IMR-90 (cell line): ENCODE data around the gene RBM10. TPM values are rescaled to one million over a fixed set of nuclear protein-coding genes. Genes with fewer than 3 reads are reported as not detected.

Experiments used
- ATAC-seq: fragments of 200-7000 bp; cut with Tn5 transposase; 2 replicates; pipeline ENCODE4 v1.9.1; 2020; ENCODE audit warnings: low read depth, mild to moderate bottlenecking, moderate library complexity
- BruUV-seq: library from RNA; stranded (reverse); fragments of 400-500 nt; replicated peaks from 2 replicates; lab custom pipeline; 2021; lab: Mats Ljungman, UMichigan
- CTCF ChIA-PET: fragments of 300-600 bp; formaldehyde crosslinking; extraction: SDS; loops from one replicate; lab custom pipeline; 2021; ENCODE audit warnings: antibody characterized with exemption; lab: Yijun Ruan, JAX
- POLR2A ChIA-PET: fragments of 300-600 bp; sonication (Branson Sonifier 250); formaldehyde crosslinking; loops from one replicate; lab custom pipeline; 2022; ENCODE audit warnings: antibody characterized with exemption; ENCODE audit not compliant: unreplicated experiment; lab: Charles Lee
- DNase-seq: peaks from one replicate; pipeline ENCODE4 v3.0.0; 2013
- H2AFZ ChIP-seq: replicated peaks from 2 replicates; pipeline ENCODE3; 2013; ENCODE audit warnings: low read length, mild to moderate bottlenecking; ENCODE audit not compliant: poor library complexity
- H2AK5ac ChIP-seq: 2 replicates; pipeline ENCODE4 v1.6.1; 2013; ENCODE audit warnings: low read depth, low read length, inconsistent platforms
- H2AK9ac ChIP-seq: replicated peaks from 2 replicates; pipeline ENCODE3; 2013; ENCODE audit warnings: mild to moderate bottlenecking, low read depth, low read length, moderate library complexity; ENCODE audit not compliant: poor library complexity
- H2BK120ac ChIP-seq: 2 replicates; pipeline ENCODE4 v1.6.1; 2013; ENCODE audit warnings: low read depth, low read length, inconsistent platforms
- H2BK15ac ChIP-seq: 3 replicates; pipeline ENCODE4 v1.6.1; 2013; ENCODE audit warnings: low read depth, low read length, inconsistent platforms
- H2BK20ac ChIP-seq: 2 replicates; pipeline ENCODE4 v1.6.1; 2013; ENCODE audit warnings: low read depth, mild to moderate bottlenecking, inconsistent platforms, low read length, moderate library complexity
- H2BK5ac ChIP-seq: 2 replicates; pipeline ENCODE4 v1.6.1; 2013; ENCODE audit warnings: mild to moderate bottlenecking, low read depth, low read length, inconsistent platforms; ENCODE audit not compliant: poor library complexity, severe bottlenecking
- H3K14ac ChIP-seq: replicated peaks from 2 replicates; pipeline ENCODE4 v1.6.1; 2013; ENCODE audit warnings: low read depth, low read length, inconsistent platforms
- H3K18ac ChIP-seq: 2 replicates; pipeline ENCODE4 v1.6.1; 2013; ENCODE audit warnings: low read depth, low read length, control low read depth
- H3K23ac ChIP-seq: 2 replicates; pipeline ENCODE4 v1.6.1; 2013; ENCODE audit warnings: low read depth, low read length, inconsistent platforms
- H3K27ac ChIP-seq: 2 replicates; pipeline ENCODE4 v1.5.1; 2013; ENCODE audit warnings: mild to moderate bottlenecking, control low read depth, low read length; ENCODE audit not compliant: insufficient read depth
- H3K27me3 ChIP-seq: 2 replicates; pipeline ENCODE4 v1.6.1; 2013; ENCODE audit warnings: low read length; ENCODE audit not compliant: control insufficient read depth, insufficient read depth
- H3K36me3 ChIP-seq: 2 replicates; pipeline ENCODE4 v1.6.1; 2013; ENCODE audit warnings: low read length, mixed read lengths; ENCODE audit not compliant: control insufficient read depth, insufficient read depth
- H3K4ac ChIP-seq: 2 replicates; pipeline ENCODE4 v1.6.1; 2013; ENCODE audit warnings: low read depth, low read length, inconsistent platforms
- H3K4me1 ChIP-seq: 2 replicates; pipeline ENCODE4 v1.6.1; 2013; ENCODE audit warnings: low read length, mixed read lengths; ENCODE audit not compliant: control insufficient read depth, insufficient read depth
- H3K4me2 ChIP-seq: 2 replicates; pipeline ENCODE4 v1.6.1; 2013; ENCODE audit warnings: low read depth, mild to moderate bottlenecking, control low read depth, low read length, moderate library complexity
- H3K4me3 ChIP-seq: 2 replicates; pipeline ENCODE4 v1.5.1; 2013; ENCODE audit warnings: low read depth, mild to moderate bottlenecking, control low read depth, low read length, moderate library complexity; ENCODE audit not compliant: insufficient read depth
- H3K56ac ChIP-seq: 2 replicates; pipeline ENCODE4 v1.6.1; 2013; ENCODE audit warnings: low read length, inconsistent platforms; ENCODE audit not compliant: insufficient read depth; ENCODE audit errors: extremely low read depth
- H3K79me1 ChIP-seq, 2 experiments: 2 replicates each; pipeline ENCODE4 v1.6.1; 2013; ENCODE audit warnings: low read length in 2 of 2, inconsistent platforms in 1 of 2, low read depth in 1 of 2
- H3K9ac ChIP-seq: 2 replicates; pipeline ENCODE4 v1.6.1; 2013; ENCODE audit warnings: low read depth, low read length, control low read depth
- H3K9me1 ChIP-seq: 2 replicates; pipeline ENCODE4 v1.6.1; 2013; ENCODE audit warnings: low read length, inconsistent platforms; ENCODE audit not compliant: insufficient read depth
- H3K9me3 ChIP-seq: 2 replicates; pipeline ENCODE4 v1.6.1; 2013; ENCODE audit warnings: low read length; ENCODE audit not compliant: control insufficient read depth, insufficient read depth
- H4K20me1 ChIP-seq: 2 replicates; pipeline ENCODE4 v1.6.1; 2013; ENCODE audit warnings: low read length, inconsistent platforms; ENCODE audit not compliant: insufficient read depth
- H4K5ac ChIP-seq: 2 replicates; pipeline ENCODE4 v1.6.1; 2013; ENCODE audit warnings: mild to moderate bottlenecking, low read depth, low read length, control low read depth
- H4K8ac ChIP-seq, 2 experiments: 2 replicates each; pipeline ENCODE4 v1.6.1; 2013; ENCODE audit warnings: low read depth in 2 of 2, low read length in 2 of 2, control low read depth in 1 of 2, inconsistent platforms in 1 of 2
- H4K91ac ChIP-seq: 2 replicates; pipeline ENCODE4 v1.6.1; 2013; ENCODE audit warnings: low read depth, low read length, inconsistent platforms; ENCODE audit not compliant: insufficient read depth
- BHLHE40 ChIP-seq: fragments of 150-350 bp; IDR thresholded peaks from 2 replicates; pipeline ENCODE4 v1.6.1; 2016; ENCODE audit warnings: mild to moderate bottlenecking, low read depth, low read length
- CEBPB ChIP-seq: IDR thresholded peaks from 2 replicates; pipeline ENCODE4 v1.6.1; 2012; ENCODE audit warnings: low read depth, low read length, improper control_type of control experiment
- CHD1 ChIP-seq: IDR thresholded peaks from 2 replicates; pipeline ENCODE4 v1.6.1; 2012; ENCODE audit warnings: low read depth, low read length, improper control_type of control experiment
- ELK1 ChIP-seq: fragments of 150-350 bp; IDR thresholded peaks from 2 replicates; pipeline ENCODE4 v1.6.1; 2016; ENCODE audit warnings: low read depth, mild to moderate bottlenecking, low read length, moderate library complexity, borderline replicate concordance
- FOS ChIP-seq: fragments of 150-350 bp; IDR thresholded peaks from 2 replicates; pipeline ENCODE4 v1.6.1; 2016; ENCODE audit warnings: low read depth, low read length
- MAFK ChIP-seq: IDR thresholded peaks from 2 replicates; pipeline ENCODE4 v1.6.1; 2012; ENCODE audit warnings: low read depth, low read length, improper control_type of control experiment
- MAZ ChIP-seq: IDR thresholded peaks from 2 replicates; pipeline ENCODE4 v1.6.1; 2012; ENCODE audit warnings: low read depth, mild to moderate bottlenecking, low read length, improper control_type of control experiment, moderate library complexity, borderline replicate concordance
- MXI1 ChIP-seq: IDR thresholded peaks from 2 replicates; pipeline ENCODE4 v1.6.1; 2012; ENCODE audit warnings: low read depth, mild to moderate bottlenecking, low read length, moderate library complexity, borderline replicate concordance
- NFE2L2 ChIP-seq: fragments of 150-350 bp; IDR thresholded peaks from 2 replicates; pipeline ENCODE4 v1.6.1; 2016; ENCODE audit warnings: low read depth, mild to moderate bottlenecking, low read length
- POLR2A ChIP-seq: IDR thresholded peaks from 2 replicates; pipeline ENCODE4 v1.6.1; 2012; ENCODE audit warnings: mild to moderate bottlenecking, low read depth, low read length
- RAD21 ChIP-seq: IDR thresholded peaks from 2 replicates; pipeline ENCODE4 v1.6.1; 2012; ENCODE audit warnings: low read length, improper control_type of control experiment
- RCOR1 ChIP-seq: IDR thresholded peaks from 2 replicates; pipeline ENCODE4 v1.6.1; 2012; ENCODE audit warnings: mild to moderate bottlenecking, low read length, improper control_type of control experiment; ENCODE audit not compliant: insufficient replicate concordance
- RFX5 ChIP-seq: IDR thresholded peaks from 2 replicates; pipeline ENCODE4 v1.8.0; 2012; ENCODE audit warnings: low read depth, mild to moderate bottlenecking, low read length, moderate library complexity
- SMC3 ChIP-seq: fragments of 150-350 bp; IDR thresholded peaks from 2 replicates; pipeline ENCODE4 v1.6.1; 2016; ENCODE audit warnings: low read depth, mild to moderate bottlenecking, antibody characterized with exemption, low read length, moderate library complexity
- USF2 ChIP-seq: fragments of 150-350 bp; IDR thresholded peaks from 2 replicates; pipeline ENCODE4 v1.6.1; 2017; ENCODE audit warnings: mild to moderate bottlenecking, antibody characterized with exemption, low read length, low read depth
- WGBS, 2 experiments: methylation state at CpG; one replicate each; pipeline versions ENCODE4 v1.1.5 to v1.1.7; 2013; ENCODE audit warnings: missing lambda C conversion rate in 2 of 2; ENCODE audit not compliant: insufficient read length in 1 of 2; ENCODE audit errors: extremely low coverage in 2 of 2; 5-methylcytosine and 5-hydroxymethylcytosine counted together
- dilution Hi-C: fragments of 300-500 bp; cut with HindIII; formaldehyde crosslinking; loops from one replicate; pipeline ENCODE4 v1.14.3; 2018; ENCODE audit warnings: low sequenced_read_pairs; ENCODE audit not compliant: unreplicated experiment
- in situ Hi-C: fragments of 300-500 bp; cut with MboI; formaldehyde crosslinking; loops from 3 replicates; pipeline ENCODE4 v1.14.3; 2019; ENCODE audit warnings: low sequenced_read_pairs, inconsistent platforms, mixed read lengths
- intact Hi-C: fragments of 100-400 bp; cut with micrococcal nuclease; formaldehyde crosslinking; loops from 2 replicates; pipeline ENCODE4 v1.10.0; 2022
- polyA plus RNA-seq, 3 experiments: library from polyadenylated mRNA; depleted of rRNA; stranded (reverse); fragments of >200 nt; gene quantifications; 2 replicates each; pipeline ENCODE4 v1.2.3, GENCODE V29; 2012; ENCODE audit warnings: low replicate concordance in 1 of 3
- total RNA-seq: library from RNA; depleted of rRNA; stranded (reverse); fragments of >200 nt; gene quantifications from 2 replicates; pipeline ENCODE4 v1.2.3, GENCODE V29; 2012
- TF ChIP-seq, protein P1 (sequence below): conservative IDR thresholded peaks from 2 replicates; pipeline ENCODE4 v1.5.1; 2012; ENCODE audit warnings: mild to moderate bottlenecking, low read depth, low read length, improper control_type of control experiment

RBM10 gene
- total and polyA plus RNA-seq, 2 of the 4 experiments (the other 2 are of a cell fraction): 33.4 to 36.0 TPM

DNA sequence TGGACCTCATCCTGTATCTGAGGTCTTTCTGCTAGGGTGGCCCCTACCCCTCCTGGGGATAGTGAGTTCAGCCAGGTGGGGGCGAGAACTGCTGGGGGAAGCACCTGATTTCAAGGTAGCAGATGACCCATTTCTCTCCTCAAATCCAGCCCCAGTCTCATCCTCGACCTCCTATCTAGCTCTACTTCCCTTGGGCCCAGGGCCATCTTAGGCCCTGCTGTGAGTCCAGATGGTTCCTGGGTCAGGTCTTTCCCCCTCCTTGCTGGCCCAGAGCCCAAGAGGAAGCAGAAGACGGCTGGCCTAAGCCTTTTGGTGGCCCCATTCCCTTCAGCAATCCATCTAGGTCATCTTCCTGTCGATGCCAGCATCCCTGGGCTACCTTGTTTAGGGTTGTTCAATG is 76.7 kb downstream of the RBM10 start:
- WGBS, 2 experiments: no CpG with 5 or more reads among the region's 4 CpGs
- H3K4me2 ChIP-seq: no peak overlapping the region
- no peak overlapping the region for H2AFZ ChIP-seq
- POLR2A ChIA-PET: no interaction called here
- no peak overlapping the region for H4K91ac ChIP-seq
- no peak overlapping the region for H2BK120ac ChIP-seq
- H4K5ac ChIP-seq: no peak overlapping the region
- no peak overlapping the region for H2BK20ac ChIP-seq
- no peak overlapping the region for H2AK9ac ChIP-seq
- no peak overlapping the region for H3K27ac ChIP-seq
- no TSS peak for BruUV-seq
- H2BK5ac ChIP-seq: no peak overlapping the region
- peaks cover 40% of the 10 kb centered on the region for H3K36me3 ChIP-seq
- no peak overlapping the region for H3K23ac ChIP-seq
- H3K9me1 ChIP-seq: peaks cover 24% of the 10 kb centered on the region
- no peak overlapping the region for H2BK15ac ChIP-seq
- H3K56ac ChIP-seq: no peak overlapping the region
- H3K14ac ChIP-seq: no peak overlapping the region
- H3K9me3 ChIP-seq: no peaks in the 10 kb centered on the region
- no peak overlapping the region for H3K4me3 ChIP-seq
- H3K79me1 ChIP-seq: peaks cover 0 to 29% of the 10 kb centered on the region in 2 experiments; a peak in 2 of 4 replicates
- in situ Hi-C loops: loop anchor here (25.0 kb wide), 1 partner anchor 416 kb away; the partner anchor contains the start of gene CFP
- TF ChIP-seq USF2 (no peak), ELK1 (no peak), POLR2A (no peak), MAFK (no peak), FOS (no peak), CHD1 (no peak), SMC3 (no peak), RCOR1 (no peak), CEBPB (no peak), RFX5 (no peak), MXI1 (no peak), BHLHE40 (no peak), MAZ (no peak), RAD21 (no peak), NFE2L2 (no peak)
- TF ChIP-seq, protein P1, sequence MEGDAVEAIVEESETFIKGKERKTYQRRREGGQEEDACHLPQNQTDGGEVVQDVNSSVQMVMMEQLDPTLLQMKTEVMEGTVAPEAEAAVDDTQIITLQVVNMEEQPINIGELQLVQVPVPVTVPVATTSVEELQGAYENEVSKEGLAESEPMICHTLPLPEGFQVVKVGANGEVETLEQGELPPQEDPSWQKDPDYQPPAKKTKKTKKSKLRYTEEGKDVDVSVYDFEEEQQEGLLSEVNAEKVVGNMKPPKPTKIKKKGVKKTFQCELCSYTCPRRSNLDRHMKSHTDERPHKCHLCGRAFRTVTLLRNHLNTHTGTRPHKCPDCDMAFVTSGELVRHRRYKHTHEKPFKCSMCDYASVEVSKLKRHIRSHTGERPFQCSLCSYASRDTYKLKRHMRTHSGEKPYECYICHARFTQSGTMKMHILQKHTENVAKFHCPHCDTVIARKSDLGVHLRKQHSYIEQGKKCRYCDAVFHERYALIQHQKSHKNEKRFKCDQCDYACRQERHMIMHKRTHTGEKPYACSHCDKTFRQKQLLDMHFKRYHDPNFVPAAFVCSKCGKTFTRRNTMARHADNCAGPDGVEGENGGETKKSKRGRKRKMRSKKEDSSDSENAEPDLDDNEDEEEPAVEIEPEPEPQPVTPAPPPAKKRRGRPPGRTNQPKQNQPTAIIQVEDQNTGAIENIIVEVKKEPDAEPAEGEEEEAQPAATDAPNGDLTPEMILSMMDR: no peak
- ATAC-seq: no peak
- no peak overlapping the region for H2AK5ac ChIP-seq
- peaks cover 6% of the 10 kb centered on the region; the same call in 1 of the 2 replicates for H3K4me1 ChIP-seq
- peaks cover 3% of the 10 kb centered on the region; the same call in 1 of the 2 replicates for H3K27me3 ChIP-seq
- no peak for DNase-seq
- peaks cover 65% of the 10 kb centered on the region for H4K20me1 ChIP-seq
- CTCF ChIA-PET: no interaction called here
- H3K4ac ChIP-seq: no peak overlapping the region
- H3K18ac ChIP-seq: no peak overlapping the region
- intact Hi-C loops: no loop called here
- dilution Hi-C loops: no loop called here
- no peak overlapping the region for H3K9ac ChIP-seq
- H4K8ac ChIP-seq: no peak overlapping the region
